MCF 10A (cell line): Measurements from ENCODE around the gene KRT74. TPM values are rescaled to one million over a fixed set of nuclear protein-coding genes. Genes with fewer than 3 reads are reported as not detected.

Experiments used
- BruUV-seq: library from RNA; stranded (reverse); fragments of 400-500 nt; replicated peaks from 2 replicates; lab custom pipeline; 2021; lab: Mats Ljungman, UMichigan
- CTCF ChIA-PET: fragments of 300-600 bp; sonication (Branson Sonifier 250); formaldehyde crosslinking; extraction: SDS; loops from one replicate; lab custom pipeline; 2021; ENCODE audit warnings: antibody characterized with exemption, inconsistent platforms; lab: Yijun Ruan, JAX
- POLR2A ChIA-PET: fragments of 300-600, 350-650 bp; sonication (Branson Sonifier 250); formaldehyde crosslinking; extraction: SDS; loops from one replicate; lab custom pipeline; 2020; ENCODE audit warnings: antibody characterized with exemption, inconsistent platforms; lab: Yijun Ruan, JAX
- DNase-seq: peaks from one replicate; pipeline ENCODE4 v3.0.0-alpha.2; 2018; ENCODE audit not compliant: unreplicated experiment
- H3K27ac Mint-ChIP-seq: one replicate; pipeline ENCODE4 v1.8.0; 2022; ENCODE audit warnings: mild to moderate bottlenecking, low read depth, mixed read lengths; ENCODE audit not compliant: unreplicated experiment
- H3K27me3 Mint-ChIP-seq: one replicate; pipeline ENCODE4 v1.8.0; 2022; ENCODE audit warnings: mixed read lengths; ENCODE audit not compliant: insufficient read depth, unreplicated experiment
- H3K36me3 Mint-ChIP-seq: one replicate; pipeline ENCODE4 v1.8.0; 2022; ENCODE audit warnings: mild to moderate bottlenecking, moderate library complexity, mixed read lengths; ENCODE audit not compliant: insufficient read depth, unreplicated experiment
- H3K4me1 Mint-ChIP-seq: one replicate; pipeline ENCODE4 v1.8.0; 2022; ENCODE audit warnings: mixed read lengths; ENCODE audit not compliant: insufficient read depth, unreplicated experiment
- H3K4me3 Mint-ChIP-seq: one replicate; pipeline ENCODE4 v1.8.0; 2022; ENCODE audit warnings: mild to moderate bottlenecking, moderate library complexity, mixed read lengths; ENCODE audit not compliant: unreplicated experiment
- H3K9me3 Mint-ChIP-seq: one replicate; pipeline ENCODE4 v1.8.0; 2022; ENCODE audit warnings: mixed read lengths; ENCODE audit not compliant: unreplicated experiment
- CTCF ChIP-seq: fragments of 200-600 bp; IDR thresholded peaks from one replicate; pipeline ENCODE4 v1.8.0; 2022; ENCODE audit warnings: antibody characterized with exemption, mild to moderate bottlenecking; ENCODE audit not compliant: unreplicated experiment
- intact Hi-C: fragments of 100-400 bp; cut with micrococcal nuclease; formaldehyde crosslinking; loops from 2 replicates; pipeline ENCODE4 v1.14.1; 2022
- total RNA-seq: library from RNA; stranded (reverse); gene quantifications from 2 replicates; pipeline ENCODE4 v1.2.3, GENCODE V29; 2022

KRT74 gene
- total RNA-seq, 1 experiment from 2014 or later = not detected

GRCh38 chr12:52518574-52519386, 54.9 kb downstream of the KRT74 start:
- peak overlapping the region; percentile 80 for H3K4me3 Mint-ChIP-seq
- peaks cover 68% of the 10 kb centered on the region for H3K36me3 Mint-ChIP-seq
- H3K27ac Mint-ChIP-seq = peak overlapping the region; percentile 96
- peaks cover 51% of the 10 kb centered on the region for H3K4me1 Mint-ChIP-seq
- POLR2A ChIA-PET = interaction anchor here (0.7 to 27.6 kb wide), 18 partner anchors 6 to 1186 kb away, joined by 3 to 1235 read pairs (median 10); partner anchors contain the start of genes EIF4B, KRT18, KRT6A and KRT74
- intact Hi-C loops = loop anchor here (5.0 kb wide), 1 partner anchor 146 kb away; no protein-coding TSS in a partner anchor
- BruUV-seq = no TSS peak
- no peaks in the 10 kb centered on the region for H3K9me3 Mint-ChIP-seq
- DNase-seq = peak; percentile 18
- CTCF ChIA-PET = interaction anchor here (0.6 to 7.3 kb wide), 20 partner anchors 14 to 482 kb away, joined by 3 to 90 read pairs (median 6); partner anchors contain the start of gene KRT6A
- TF ChIP-seq CTCF = no peak
- no peaks in the 10 kb centered on the region for H3K27me3 Mint-ChIP-seq

- CTCF ChIA-PET = interaction anchor here (0.7 to 7.3 kb wide), 13 partner anchors 11 to 377 kb away, joined by 3 to 90 read pairs (median 5); partner anchors contain the start of gene KRT6A
- H3K4me1 Mint-ChIP-seq = peaks cover 47% of the 10 kb centered on the region
- peak overlapping the region; percentile 80 for H3K4me3 Mint-ChIP-seq
- H3K9me3 Mint-ChIP-seq = no peaks in the 10 kb centered on the region
- BruUV-seq = no TSS peak
- peak; percentile 20 for DNase-seq
- POLR2A ChIA-PET = interaction anchor here (0.7 to 27.6 kb wide), 12 partner anchors 8 to 1185 kb away, joined by 3 to 1235 read pairs (median 6); partner anchors contain the start of gene KRT6A
- peaks cover 74% of the 10 kb centered on the region for H3K36me3 Mint-ChIP-seq
- no peaks in the 10 kb centered on the region for H3K27me3 Mint-ChIP-seq
- intact Hi-C loops = loop anchor here (5.0 kb wide), 1 partner anchor 146 kb away; no protein-coding TSS in a partner anchor
- TF ChIP-seq CTCF = no peak
- no peak overlapping the region for H3K27ac Mint-ChIP-seq
Measured at GRCh38 chr12:52517888-52518287, 55.8 kb downstream of the KRT74 start.

- ChIA-PET POLR2A (interaction anchor here (0.5 to 27.6 kb wide), 15 partner anchors 5 to 491 kb away, joined by 3 to 1235 read pairs (median 7); partner anchors contain the start of genes KRT5 and KRT6A), CTCF (interaction anchor here (0.6 to 7.3 kb wide), 15 partner anchors 11 to 369 kb away, joined by 3 to 90 read pairs (median 5); partner anchors contain the start of gene KRT6A)
- Mint-ChIP-seq H3K27me3 (no peaks in the 10 kb centered on the region), H3K4me1 (peaks cover 40% of the 10 kb centered on the region), H3K9me3 (no peaks in the 10 kb centered on the region), H3K27ac (peak overlapping the region; percentile 12), H3K4me3 (peak overlapping the region; percentile 80), H3K36me3 (peaks cover 74% of the 10 kb centered on the region)
- peak; percentile 6 for DNase-seq
- no peak for TF ChIP-seq CTCF
- BruUV-seq = no TSS peak
- intact Hi-C loops = loop anchor here (5.0 kb wide), 1 partner anchor 145 kb away; no protein-coding TSS in a partner anchor
Measured at GRCh38 chr12:52517005-52517835, 56.4 kb downstream of the KRT74 start.
